ENCODE results near the gene OR56B4. TPM values are rescaled to one million over a fixed set of nuclear protein-coding genes. Genes with fewer than 3 reads are reported as not detected.
A peak's percentile ranks its signal among the peaks of the same experiment; 100 is the strongest.
"Not testable (repeated sequence)": the region's sequence is repeated elsewhere in the genome, so short reads cannot be mapped to it uniquely, and the experiment has no call there.

OR56B4 gene
- total and polyA plus RNA-seq, 11 donors: not detected

DNA sequence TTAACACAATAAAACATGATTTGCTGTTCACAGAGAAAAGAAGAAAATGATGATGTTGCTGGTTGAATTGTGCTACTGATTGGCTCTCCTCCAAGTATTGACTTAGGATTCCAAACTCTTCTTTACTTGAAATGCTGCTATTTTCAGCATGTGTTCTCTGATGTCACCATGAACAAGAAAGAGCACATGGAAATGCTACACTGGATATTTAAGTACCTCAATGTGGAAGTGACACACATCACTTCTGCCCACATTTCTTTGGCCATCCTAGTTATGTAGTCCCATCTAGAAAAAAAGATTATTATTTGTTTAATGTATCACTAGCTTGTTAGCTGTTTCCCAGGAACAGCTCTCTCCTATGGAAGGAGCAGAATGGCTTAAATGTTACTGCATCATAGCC, 35.5 kb downstream of the OR56B4 start:
- no peaks in the 10 kb centered on the region for H3K36me3 ChIP-seq
- H3K9me3 ChIP-seq: no peaks in the 10 kb centered on the region
- ATAC-seq: no peak
- DNase-seq: no peak
- no peaks in the 10 kb centered on the region for H3K27me3 ChIP-seq
- intact Hi-C loops (cut with DNase I): no loop called here
- H3K4me1 ChIP-seq: no peaks in the 10 kb centered on the region
- H3K27ac ChIP-seq: no peak overlapping the region
- TF ChIP-seq POLR2A (IDR thresholded peaks at IDR 0.05) (no peak), CTCF (IDR thresholded peaks at IDR 0.05) (no peak)
- no peak overlapping the region for H3K4me3 ChIP-seq

GRCh38 chr11:6143737-6144136, 36.3 kb downstream of the OR56B4 start:
- ATAC-seq; DNase-seq; H3K4me1 ChIP-seq; H3K36me3 ChIP-seq; H3K27ac ChIP-seq; intact Hi-C loops (cut with DNase I); H3K27me3 ChIP-seq; H3K9me3 ChIP-seq: not testable (repeated sequence)
- WGBS, 4 donors: 54 to 70% (median 63%) methylated on average over 11 to 17 of the region's 21 CpGs
- peak overlapping the region in 1 of 12 donors; percentile 22 for H3K4me3 ChIP-seq

DNA sequence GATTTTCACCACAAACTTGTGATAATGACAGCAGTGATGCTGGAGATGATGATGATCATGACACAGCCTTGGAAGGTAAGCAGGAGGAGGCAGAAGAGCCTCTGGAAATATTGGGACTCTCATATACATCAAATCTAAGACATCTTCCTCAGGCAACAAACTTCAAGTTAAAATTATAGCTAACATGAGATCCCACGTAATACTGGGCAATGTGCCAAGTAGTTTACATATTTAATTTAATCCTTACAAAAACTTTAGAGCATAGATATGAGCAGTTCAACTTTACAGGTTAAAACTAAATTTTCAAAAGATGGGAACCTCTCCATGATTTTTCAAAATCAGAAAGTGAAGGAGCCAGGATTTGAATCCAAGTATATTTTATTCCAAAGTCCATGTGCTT, 43.6 kb downstream of the OR56B4 start:
- no peak overlapping the region for H3K4me3 ChIP-seq
- no peaks in the 10 kb centered on the region for H3K4me1 ChIP-seq
- 27 to 49% (median 37%) methylated on average over 1 of the region's 1 CpG for WGBS, 4 donors
- peaks cover 0 to 5% (median 0%) of the 10 kb centered on the region in 12 donors for H3K9me3 ChIP-seq
- intact Hi-C loops (cut with DNase I): loop anchor here in 1 of 10 donors (10.0 kb wide), 1 partner anchor 126 kb away; no protein-coding TSS in a partner anchor
- TF ChIP-seq POLR2A (IDR thresholded peaks at IDR 0.05): no peak
- ATAC-seq: no peak
- no peak overlapping the region for H3K27ac ChIP-seq
- H3K27me3 ChIP-seq: no peaks in the 10 kb centered on the region
- no peaks in the 10 kb centered on the region for H3K36me3 ChIP-seq
- no peak for DNase-seq

- H3K4me3 ChIP-seq: no peak overlapping the region
- H3K9me3 ChIP-seq: peaks cover 0 to 5% (median 0%) of the 10 kb centered on the region in 12 donors
- WGBS, 4 donors: 74 to 84% (median 79%) methylated on average over 2 of the region's 2 CpGs
- no peaks in the 10 kb centered on the region for H3K36me3 ChIP-seq
- intact Hi-C loops (cut with DNase I): loop anchor here in 1 of 10 donors (10.0 kb wide), 1 partner anchor 127 kb away; no protein-coding TSS in a partner anchor
- no peak for TF ChIP-seq CTCF (IDR thresholded peaks at IDR 0.05)
- TF ChIP-seq POLR2A (IDR thresholded peaks at IDR 0.05): no peak
- no peaks in the 10 kb centered on the region for H3K4me1 ChIP-seq
- no peak overlapping the region for H3K27ac ChIP-seq
- DNase-seq (no peak), ATAC-seq (no peak)
- no peaks in the 10 kb centered on the region for H3K27me3 ChIP-seq
Observed at GRCh38 chr11:6152126-6152525, 44.6 kb downstream of the OR56B4 start.

- H3K9me3 ChIP-seq: no peaks in the 10 kb centered on the region
- no peaks in the 10 kb centered on the region for H3K27me3 ChIP-seq
- no peaks in the 10 kb centered on the region for H3K4me1 ChIP-seq
- intact Hi-C loops (cut with DNase I): loop anchor here in 1 of 10 donors (10.0 kb wide), 1 partner anchor 132 kb away; no protein-coding TSS in a partner anchor
- TF ChIP-seq POLR2A (IDR thresholded peaks at IDR 0.05): no peak
- TF ChIP-seq CTCF (IDR thresholded peaks at IDR 0.05): no peak
- H3K36me3 ChIP-seq: no peaks in the 10 kb centered on the region
- no peak overlapping the region for H3K27ac ChIP-seq
- no peak overlapping the region for H3K4me3 ChIP-seq
- WGBS, 4 donors: 77 to 86% (median 83%) methylated on average over 6 to 7 of the region's 7 CpGs
- DNase-seq (no peak), ATAC-seq (no peak)
Observed at GRCh38 chr11:6156628-6157359, 49.3 kb downstream of the OR56B4 start.

Other genes starting within 250 kb of the OR56B4 start
- gene OR52E8, start 250.0 kb upstream of the OR56B4 start, total RNA-seq: not detected
- not detected for gene OR52E8, start 250.0 kb upstream of the OR56B4 start, polyA plus RNA-seq
- gene OR52E4, start 227.1 kb upstream of the OR56B4 start, total RNA-seq: not detected
- gene OR52E4, start 227.1 kb upstream of the OR56B4 start, polyA plus RNA-seq: not detected
- not detected for gene OR52E5, start 214.5 kb upstream of the OR56B4 start, total RNA-seq
- gene OR52E5, start 214.5 kb upstream of the OR56B4 start, polyA plus RNA-seq: not detected
- not detected for gene OR56A3, start 165.4 kb upstream of the OR56B4 start, total RNA-seq
- not detected for gene OR56A3, start 165.4 kb upstream of the OR56B4 start, polyA plus RNA-seq
- gene OR56A5, start 139.2 kb upstream of the OR56B4 start, total RNA-seq: not detected
- gene OR56A5, start 139.2 kb upstream of the OR56B4 start, polyA plus RNA-seq: not detected
- gene OR52L1, start 120.7 kb upstream of the OR56B4 start, total RNA-seq: not detected
- not detected for gene OR52L1, start 120.7 kb upstream of the OR56B4 start, polyA plus RNA-seq
- under 1 TPM in 1 of 9 donors, not detected in 8; 0.40 TPM for gene OR56A4, start 100.7 kb upstream of the OR56B4 start, total RNA-seq
- not detected for gene OR56A4, start 100.7 kb upstream of the OR56B4 start, polyA plus RNA-seq
- under 1 TPM in 2 of 9 donors, not detected in 7; 0.03 to 0.06 TPM for gene OR56A1, start 76.9 kb upstream of the OR56B4 start, total RNA-seq
- gene OR56A1, start 76.9 kb upstream of the OR56B4 start, polyA plus RNA-seq: not detected
- gene OR52B2, start 62.6 kb downstream of the OR56B4 start, total RNA-seq: not detected
- gene OR52B2, start 62.6 kb downstream of the OR56B4 start, polyA plus RNA-seq: not detected
- gene OR52W1, start 91.5 kb downstream of the OR56B4 start, total RNA-seq: not detected
- not detected for gene OR52W1, start 91.5 kb downstream of the OR56B4 start, polyA plus RNA-seq
- gene C11orf42, start 97.9 kb downstream of the OR56B4 start, total RNA-seq: not detected
- not detected for gene C11orf42, start 97.9 kb downstream of the OR56B4 start, polyA plus RNA-seq
- gene FHIP1B, start 127.0 kb downstream of the OR56B4 start, total RNA-seq: 10 to 100 TPM; 13.1 to 30.3 (median 16.3) TPM
- gene FHIP1B, start 127.0 kb downstream of the OR56B4 start, polyA plus RNA-seq: 10 to 100 TPM; 13.7 to 25.4 TPM
- gene CNGA4, start 131.4 kb downstream of the OR56B4 start, total RNA-seq: not detected
- gene CNGA4, start 131.4 kb downstream of the OR56B4 start, polyA plus RNA-seq: under 1 TPM; 0.06 to 0.11 TPM
- under 1 TPM in 1 of 9 donors, not detected in 8; 0.14 TPM for gene CCKBR, start 152.2 kb downstream of the OR56B4 start, total RNA-seq
- not detected for gene CCKBR, start 152.2 kb downstream of the OR56B4 start, polyA plus RNA-seq
- gene CAVIN3, start 212.8 kb downstream of the OR56B4 start, total RNA-seq: 100 to 1,000 TPM in 4 of 9 donors, 10 to 100 TPM in 5; 40.4 to 155 (median 86.7) TPM
- 100 to 1,000 TPM in 1 of 2 donors, 10 to 100 TPM in 1; 92.8 to 126 TPM for gene CAVIN3, start 212.8 kb downstream of the OR56B4 start, polyA plus RNA-seq